Thoracic aorta endothelial cell (primary cell): ENCODE data around the gene AMPD2. TPM values are rescaled to one million over a fixed set of nuclear protein-coding genes. Genes with fewer than 3 reads are reported as not detected.

ENCODE experiments used
- small RNA-seq: library from RNA; depleted of rRNA; stranded (forward); fragments of <200 nt; gene quantifications from one replicate; pipeline ENCODE3, GENCODE V24; 2012
- total RNA-seq: library from RNA; depleted of rRNA; stranded (reverse); fragments of >200 nt; gene quantifications from 2 replicates; pipeline ENCODE4 v1.2.3, GENCODE V29; 2012

The AMPD2 gene
- 47.2 and 50.5 TPM in 2 replicates for total RNA-seq

GRCh38 chr1:109619576-109620400 lies at the start of gene AMPD2, which contains the start of gene GNAT2:
Gene AMPD2, plus strand, starts transcription at chr1:109619837. Its CDS starts 1,339 bp downstream, at chr1:109621176.
Gene GNAT2, minus strand, starts transcription at chr1:109619616. Its CDS starts 6,746 bp downstream, at chr1:109612870.

GRCh38 chr1:109655615-109656519 lies 36.2 kb downstream of the AMPD2 start, which contains the start of gene GSTM4:
Gene GSTM4, plus strand, starts transcription at chr1:109656099. Its CDS starts 291 bp downstream, at chr1:109656390.

GRCh38 chr1:109667452-109668122 lies 48.0 kb downstream of the AMPD2 start, which contains the start of gene GSTM2:
Gene GSTM2, plus strand, starts transcription at chr1:109668057. Its CDS starts 59 bp downstream, at chr1:109668116.

Small RNA genes within 50 kb of the gene (small RNA-seq; reads per million reads assigned to genes)
- 17.6 reads per million, percentile 95 among the genes with 10 or more reads in this experiment for gene RNU6V

Other genes starting within 250 kb of the AMPD2 start
- 12.9 and 21.2 TPM in 2 replicates for gene SORT1, start 221.9 kb upstream of the AMPD2 start, total RNA-seq
- gene PSMA5, start 193.4 kb upstream of the AMPD2 start, total RNA-seq = 61.8 and 86.4 TPM in 2 replicates
- gene SYPL2, start 153.3 kb upstream of the AMPD2 start, total RNA-seq = under 0.01 TPM in 1 of 2 replicates, not detected in the other
- 2.8 and 2.9 TPM in 2 replicates for gene ATXN7L2, start 135.9 kb upstream of the AMPD2 start, total RNA-seq
- 4.2 and 5.5 TPM in 2 replicates for gene CYB561D1, start 125.7 kb upstream of the AMPD2 start, total RNA-seq
- gene AMIGO1, start 110.1 kb upstream of the AMPD2 start, total RNA-seq = 0.79 and 0.80 TPM in 2 replicates
- under 0.01 TPM in 1 of 2 replicates, not detected in the other for gene GPR61, start 80.0 kb upstream of the AMPD2 start, total RNA-seq
- 26.0 and 27.1 TPM in 2 replicates for gene GNAI3, start 71.2 kb upstream of the AMPD2 start, total RNA-seq
- 0.13 and 0.22 TPM in 2 replicates for gene GNAT2, start 221 bp upstream of the AMPD2 start, total RNA-seq
- gene GSTM4, start 36.3 kb downstream of the AMPD2 start, total RNA-seq = 4.0 and 4.2 TPM in 2 replicates
- 4.2 and 4.7 TPM in 2 replicates for gene GSTM2, start 48.2 kb downstream of the AMPD2 start, total RNA-seq
- 8.9 and 12.2 TPM in 2 replicates for gene GSTM1, start 68.0 kb downstream of the AMPD2 start, total RNA-seq
- 0.40 TPM in 1 of 2 replicates, not detected in the other for gene GSTM5, start 92.4 kb downstream of the AMPD2 start, total RNA-seq
- gene GSTM3, start 121.2 kb downstream of the AMPD2 start, total RNA-seq = 22.7 and 43.5 TPM in 2 replicates
- not detected in 2 replicates for gene EPS8L3, start 144.1 kb downstream of the AMPD2 start, total RNA-seq